Body of pancreas (tissue), 4 donors: ENCODE data around the gene PSD4. TPM values are rescaled to one million over a fixed set of nuclear protein-coding genes. Genes with fewer than 3 reads are reported as not detected.

Source experiments
- ATAC-seq: fragments of 150-250 bp; one replicate; pipeline ENCODE4 v1.9.1; 2016
- DNase-seq, 4 donors: peaks; one replicate each; pipeline ENCODE4 v3.0.0-alpha.2; 2019
- H3K27ac ChIP-seq, 4 donors: fragments of 200-600 bp; sonication (generic); 1 replicate in 3 of 4; 2 replicates in 1 of 4; pipeline versions ENCODE4 v1.5.1 to v1.6.1; 2016 to 2019; ENCODE audit warnings: mild to moderate bottlenecking in 1 of 4, mixed read lengths in 1 of 4, moderate library complexity in 1 of 4
- H3K27me3 ChIP-seq, 2 donors: fragments of 200-600 bp; sonication (generic); one replicate each; pipeline ENCODE4 v1.6.0; 2016; ENCODE audit warnings: mild to moderate bottlenecking in 1 of 2
- H3K36me3 ChIP-seq, 2 donors: fragments of 200-600 bp; sonication (generic); replicated peaks in 1 of 2; 2 replicates each; pipeline ENCODE4 v1.5.1; 2016; ENCODE audit warnings: low read depth in 2 of 2; ENCODE audit not compliant: insufficient read depth in 1 of 2
- H3K4me1 ChIP-seq: fragments of 200-600 bp; sonication (generic); one replicate; pipeline ENCODE4 v1.6.0; 2016
- H3K4me3 ChIP-seq, 2 donors: fragments of 200-600 bp; sonication (generic); 1 replicate in 1 of 2; 2 replicates in 1 of 2; pipeline ENCODE4 v1.5.1; 2016 to 2019
- H3K9me3 ChIP-seq, 3 donors: fragments of 200-600 bp; sonication (generic); 1 replicate in 2 of 3; 2 replicates in 1 of 3; pipeline ENCODE4 v1.5.1; 2016
- POLR2A ChIP-seq, 3 donors: fragments of 450-650 bp; IDR thresholded peaks; one replicate each; pipeline ENCODE4 v1.6.1; 2016; ENCODE audit warnings: antibody characterized with exemption in 3 of 3, mild to moderate bottlenecking in 2 of 3
- WGBS, 2 donors: methylation state at CpG; one replicate each; pipeline ENCODE4 v1.1.5; 2017; 5-methylcytosine and 5-hydroxymethylcytosine counted together
- intact Hi-C: fragments of 100-400 bp; cut with DNase I; formaldehyde crosslinking; loops from one replicate; pipeline ENCODE4 v1.15.1; 2023
- total RNA-seq, 2 donors: library from RNA; depleted of rRNA; stranded (reverse); fragments of >200 nt; gene quantifications; one replicate each; pipeline ENCODE4 v1.1.0, GENCODE V29; 2016
- TF ChIP-seq, protein P1 (sequence below), 7 experiments: fragments of 450-650 bp in 4 of 7; fragments of 200-600 bp in 3 of 7; sonication (generic) in 3 of 7; IDR thresholded peaks; one replicate each; pipeline ENCODE4 v1.5.1; 2016 to 2019; ENCODE audit warnings: antibody characterized with exemption in 7 of 7

PSD4 gene
- total RNA-seq, 2 donors from 2014 or later = 40.5 to 83.4 TPM

DNA sequence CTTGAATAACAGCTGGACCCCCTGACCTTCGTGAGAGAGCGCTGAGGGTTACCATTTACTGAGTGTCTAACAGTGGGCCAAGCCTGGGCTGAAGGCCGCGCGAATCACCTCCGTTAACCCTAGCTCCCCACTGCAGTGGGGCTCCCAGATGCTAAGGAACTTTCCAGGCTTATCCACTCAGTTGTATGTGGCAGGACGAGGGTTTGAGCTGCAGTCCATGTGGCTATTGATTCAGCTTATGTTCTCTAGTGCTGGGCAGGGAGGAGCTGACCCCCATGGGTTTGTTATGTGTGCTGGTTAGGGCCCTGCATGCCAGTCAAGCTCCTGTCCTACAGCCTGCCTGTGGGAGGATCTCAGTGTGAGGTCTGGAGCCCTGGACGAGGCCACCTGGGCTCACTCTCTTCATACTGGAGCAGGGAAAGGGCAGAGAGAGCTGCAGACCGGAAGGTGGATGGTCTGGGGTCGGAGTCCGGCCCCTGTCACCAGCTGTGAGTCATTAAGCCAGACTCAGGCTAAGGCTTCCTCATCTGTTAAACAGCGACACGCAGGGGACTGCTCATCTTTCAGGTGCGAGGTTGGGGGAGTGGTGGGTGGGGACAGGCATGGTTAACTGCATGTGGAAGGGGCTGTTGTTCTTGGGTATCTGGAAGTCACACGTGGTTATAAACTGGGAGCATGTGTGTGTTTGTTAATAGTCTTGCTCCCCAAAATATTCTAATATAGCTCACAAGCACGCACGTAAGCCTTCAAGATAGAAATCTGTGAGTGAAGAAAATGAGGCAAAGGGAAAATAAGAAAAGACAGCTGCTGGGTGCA, 6.6 kb downstream of the PSD4 start:
- H3K36me3 ChIP-seq = no peaks in the 10 kb centered on the region
- H3K27ac ChIP-seq = peak overlapping the region in 2 of 4 donors; percentile 45 to 61
- DNase-seq = no peak
- H3K27me3 ChIP-seq = no peaks in the 10 kb centered on the region
- peaks cover 33% of the 10 kb centered on the region for H3K4me1 ChIP-seq
- WGBS, 2 donors = 88 to 92% methylated on average over 11 to 17 of the region's 17 CpGs
- no peaks in the 10 kb centered on the region for H3K9me3 ChIP-seq
- no peak for TF ChIP-seq POLR2A (IDR thresholded peaks at IDR 0.05)
- TF ChIP-seq, protein P1, sequence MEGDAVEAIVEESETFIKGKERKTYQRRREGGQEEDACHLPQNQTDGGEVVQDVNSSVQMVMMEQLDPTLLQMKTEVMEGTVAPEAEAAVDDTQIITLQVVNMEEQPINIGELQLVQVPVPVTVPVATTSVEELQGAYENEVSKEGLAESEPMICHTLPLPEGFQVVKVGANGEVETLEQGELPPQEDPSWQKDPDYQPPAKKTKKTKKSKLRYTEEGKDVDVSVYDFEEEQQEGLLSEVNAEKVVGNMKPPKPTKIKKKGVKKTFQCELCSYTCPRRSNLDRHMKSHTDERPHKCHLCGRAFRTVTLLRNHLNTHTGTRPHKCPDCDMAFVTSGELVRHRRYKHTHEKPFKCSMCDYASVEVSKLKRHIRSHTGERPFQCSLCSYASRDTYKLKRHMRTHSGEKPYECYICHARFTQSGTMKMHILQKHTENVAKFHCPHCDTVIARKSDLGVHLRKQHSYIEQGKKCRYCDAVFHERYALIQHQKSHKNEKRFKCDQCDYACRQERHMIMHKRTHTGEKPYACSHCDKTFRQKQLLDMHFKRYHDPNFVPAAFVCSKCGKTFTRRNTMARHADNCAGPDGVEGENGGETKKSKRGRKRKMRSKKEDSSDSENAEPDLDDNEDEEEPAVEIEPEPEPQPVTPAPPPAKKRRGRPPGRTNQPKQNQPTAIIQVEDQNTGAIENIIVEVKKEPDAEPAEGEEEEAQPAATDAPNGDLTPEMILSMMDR (IDR thresholded peaks at IDR 0.05) = no peak
- intact Hi-C loops = no loop called here
- no peak for ATAC-seq
- H3K4me3 ChIP-seq = no peak overlapping the region

DNA sequence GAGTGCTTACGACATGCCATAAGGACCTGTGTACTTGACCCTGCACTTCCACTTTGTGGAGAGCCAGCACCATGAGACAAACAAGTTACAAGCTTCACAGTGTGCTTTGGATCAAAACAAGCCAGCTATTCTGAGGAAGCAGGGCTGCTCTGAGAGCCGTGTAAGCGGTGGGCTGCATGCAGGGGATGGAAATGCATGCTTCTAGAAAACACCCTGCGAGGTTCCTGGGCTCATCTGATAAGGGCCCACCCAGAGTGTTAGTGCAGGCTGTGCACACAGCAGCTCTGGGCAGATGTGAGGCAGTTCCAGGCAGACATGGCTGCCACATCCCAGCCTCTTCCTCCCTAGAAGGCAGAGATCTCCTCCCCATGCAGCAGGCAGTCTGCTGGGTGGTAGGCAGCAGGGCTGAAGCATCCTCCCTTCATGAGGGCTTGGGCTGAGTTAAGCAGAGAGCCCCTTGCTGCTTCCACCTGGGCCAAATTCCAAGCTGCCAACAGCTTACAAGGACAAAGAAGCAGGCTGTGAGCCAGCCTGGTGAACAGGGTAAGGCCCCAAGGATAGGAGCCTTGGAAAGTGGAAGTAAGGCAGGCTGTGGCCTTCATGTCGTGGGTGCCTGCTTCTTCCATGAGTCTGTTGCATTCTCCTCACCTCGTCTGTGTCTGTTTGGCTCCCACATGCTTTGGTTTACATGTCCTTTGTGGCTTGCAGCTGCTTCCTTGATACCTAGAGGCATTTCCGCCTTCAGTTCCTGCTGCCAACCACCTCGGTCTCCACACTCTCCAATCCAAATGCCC, 7.7 kb downstream of the PSD4 start:
- WGBS, 2 donors = 22 to 27% methylated on average over 7 to 8 of the region's 8 CpGs
- H3K4me3 ChIP-seq = no peak overlapping the region
- no peaks in the 10 kb centered on the region for H3K9me3 ChIP-seq
- ATAC-seq (peak; percentile 65), DNase-seq (peak; percentile 51 to 82 (median 74))
- H3K36me3 ChIP-seq = no peaks in the 10 kb centered on the region
- H3K4me1 ChIP-seq = peaks cover 41% of the 10 kb centered on the region
- peak overlapping the region; percentile 45 to 61 (median 56) for H3K27ac ChIP-seq
- intact Hi-C loops = no loop called here
- TF ChIP-seq, protein P1 (IDR thresholded peaks at IDR 0.05) = no peak
- TF ChIP-seq POLR2A (IDR thresholded peaks at IDR 0.05) = no peak
- no peaks in the 10 kb centered on the region for H3K27me3 ChIP-seq

DNA sequence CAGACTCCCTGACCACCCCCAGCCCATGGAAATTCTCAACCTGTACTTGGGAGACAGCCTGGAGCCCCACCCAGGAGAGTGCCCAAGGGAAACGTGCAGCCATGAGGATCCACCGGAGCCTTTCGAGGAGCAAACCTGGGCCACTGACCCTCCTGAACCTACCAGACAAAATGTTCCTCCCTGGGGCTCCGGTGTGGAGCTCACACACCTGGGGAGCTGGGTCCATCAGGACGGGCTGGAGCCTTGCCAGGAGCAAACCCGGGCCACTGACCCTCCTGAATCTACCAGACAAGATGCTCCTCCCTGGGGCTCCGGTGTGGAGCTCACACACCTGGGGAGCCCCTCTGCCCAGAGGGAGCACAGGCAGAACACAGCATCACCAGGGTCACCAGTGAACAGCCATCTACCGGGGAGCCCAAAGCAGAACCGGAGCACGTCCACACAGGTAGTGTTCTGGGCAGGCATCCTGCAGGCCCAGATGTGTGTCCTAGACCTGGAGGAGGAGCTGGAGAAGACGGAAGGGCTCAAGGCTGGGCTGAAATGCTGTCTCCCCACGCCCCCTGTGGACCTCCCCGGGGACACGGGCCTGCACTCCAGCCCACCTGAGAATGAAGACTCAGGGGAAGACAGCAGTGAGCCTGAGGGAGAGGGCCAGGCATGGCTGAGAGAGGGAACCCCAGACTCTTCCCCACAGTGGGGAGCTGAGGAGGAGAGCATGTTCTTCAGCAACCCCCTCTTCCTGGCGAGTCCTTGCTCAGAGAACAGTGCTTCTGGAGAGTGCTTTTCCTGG, 8.9 kb downstream of the PSD4 start:
- Histone ChIP-seq H3K27ac (peak overlapping the region in 2 of 4 donors; percentile 45 to 57), H3K4me1 (peaks cover 41% of the 10 kb centered on the region), H3K9me3 (no peaks in the 10 kb centered on the region), H3K4me3 (no peak overlapping the region), H3K27me3 (no peaks in the 10 kb centered on the region), H3K36me3 (no peaks in the 10 kb centered on the region)
- WGBS, 2 donors = 91 to 93% methylated on average over 12 to 14 of the region's 15 CpGs
- DNase-seq (no peak), ATAC-seq (no peak)
- intact Hi-C loops = no loop called here
- no peak for TF ChIP-seq POLR2A (IDR thresholded peaks at IDR 0.05)
- TF ChIP-seq, protein P1 (IDR thresholded peaks at IDR 0.05) = no peak

DNA sequence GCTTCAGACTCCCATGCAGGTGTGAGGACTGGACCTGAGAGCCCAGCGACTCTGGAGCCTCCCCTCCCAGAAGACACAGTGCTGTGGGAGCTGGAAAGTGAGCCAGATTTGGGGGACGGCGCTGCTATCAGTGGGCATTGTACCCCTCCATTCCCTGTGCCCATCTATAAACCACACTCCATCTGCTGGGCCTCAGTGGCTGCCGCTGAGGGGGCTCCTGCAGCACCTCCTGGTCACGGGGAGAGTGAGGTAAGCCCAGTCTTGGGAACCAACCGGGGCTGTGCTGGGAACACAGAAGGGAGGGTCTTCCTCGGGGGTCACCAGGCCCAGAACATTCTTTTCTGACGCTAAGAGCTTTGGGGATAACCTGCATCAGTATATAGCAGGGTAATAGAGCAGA, 9.5 kb downstream of the PSD4 start:
- H3K27me3 ChIP-seq = no peaks in the 10 kb centered on the region
- no peak for DNase-seq
- no peak for ATAC-seq
- H3K27ac ChIP-seq = no peak overlapping the region
- no peaks in the 10 kb centered on the region for H3K9me3 ChIP-seq
- TF ChIP-seq, protein P1 (IDR thresholded peaks at IDR 0.05) = no peak
- TF ChIP-seq POLR2A (IDR thresholded peaks at IDR 0.05) = no peak
- no peak overlapping the region for H3K4me3 ChIP-seq
- no peaks in the 10 kb centered on the region for H3K36me3 ChIP-seq
- intact Hi-C loops = no loop called here
- 82 to 94% methylated on average over 4 to 8 of the region's 8 CpGs for WGBS, 2 donors
- H3K4me1 ChIP-seq = peaks cover 41% of the 10 kb centered on the region
